Measurements from ENCODE around the gene FNBP1L.
"Not testable (repeated sequence)": the region's sequence is repeated elsewhere in the genome, so short reads cannot be mapped to it uniquely, and the experiment has no call there.

The FNBP1L gene

DNA sequence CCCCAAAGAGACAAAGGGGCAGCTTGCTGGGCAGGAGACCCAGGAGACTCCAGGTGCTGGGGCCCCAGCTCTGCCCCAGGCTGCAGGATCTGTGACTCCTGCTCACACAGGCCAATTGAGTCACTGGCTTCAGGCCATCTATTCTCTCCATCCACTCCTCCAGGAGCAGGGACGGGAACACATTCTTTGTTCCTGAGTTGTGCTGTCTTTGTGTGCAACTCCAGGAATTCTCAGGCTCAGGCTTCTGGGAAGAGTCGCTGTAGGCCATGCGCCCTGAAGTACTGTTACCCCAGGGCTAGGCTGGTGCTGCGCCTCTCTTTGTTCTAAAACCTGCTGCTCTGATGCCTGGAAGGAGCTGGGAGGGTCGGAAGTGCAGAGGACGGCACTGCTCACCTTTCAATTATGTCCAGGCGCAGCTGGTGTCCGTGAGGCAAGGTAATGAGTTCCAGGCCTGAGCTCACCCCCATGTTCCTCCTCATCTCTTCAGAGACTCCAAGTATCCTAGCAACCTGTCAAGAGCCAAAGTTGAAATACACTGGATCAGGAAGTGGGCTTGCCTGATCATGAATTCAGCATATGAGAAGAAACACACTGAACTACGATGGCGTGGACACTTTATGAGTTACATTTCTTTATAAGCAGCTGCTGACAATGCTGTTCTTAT, 127.8 kb downstream of the FNBP1L start:
- DNase-seq = no peak

GRCh38 chr1:93576346-93576745, 128.4 kb downstream of the FNBP1L start:
- DNase-seq = no peak

GRCh38 chr1:93576746-93577145, 128.8 kb downstream of the FNBP1L start:
- no peak for DNase-seq

GRCh38 chr1:93577536-93578432, 129.9 kb downstream of the FNBP1L start:
- DNase-seq = no peak

DNA sequence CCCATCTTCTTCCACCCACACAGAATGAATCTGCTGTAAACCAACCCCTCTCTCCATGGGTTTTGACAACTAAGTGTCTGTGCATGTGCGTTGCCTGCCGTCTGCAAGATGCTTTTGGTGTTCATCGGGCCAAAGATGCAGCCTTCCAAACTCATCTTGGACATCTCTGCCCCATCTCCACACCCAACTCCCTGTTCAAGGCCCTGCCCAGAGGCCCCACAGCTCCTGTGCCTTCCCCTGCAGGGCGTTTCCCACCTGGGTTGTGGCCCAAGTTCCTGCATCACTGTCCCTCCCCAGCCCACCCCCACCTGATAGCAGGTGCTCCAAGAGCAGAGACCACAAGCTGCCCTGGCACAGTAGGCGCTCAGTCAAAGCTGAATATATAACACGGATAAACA, 130.5 kb downstream of the FNBP1L start:
- no peak for DNase-seq

- DNase-seq = no peak
These were observed 131.2 kb downstream of the FNBP1L start for GRCh38 chr1:93578911-93579825.

DNA sequence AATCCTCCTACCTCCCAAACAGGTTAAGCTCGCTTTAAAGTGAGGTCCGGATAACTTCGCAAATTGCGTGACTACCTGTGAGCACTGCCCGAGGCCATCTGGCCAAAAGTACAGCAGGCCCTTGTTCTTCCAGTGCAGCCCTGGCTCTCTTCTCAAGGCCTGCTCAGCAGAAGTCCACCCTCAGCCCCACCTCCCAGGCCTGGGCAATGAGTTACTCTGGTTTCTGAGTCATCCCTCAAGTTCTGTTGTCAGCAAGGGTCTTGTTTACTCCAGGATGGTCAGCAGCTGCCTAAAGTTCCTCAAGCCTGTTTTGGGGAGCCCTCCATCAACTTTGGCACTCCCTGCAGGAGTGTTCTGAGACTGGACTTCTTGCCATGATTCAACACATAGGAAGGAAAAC, 132.0 kb downstream of the FNBP1L start:
- no peak for DNase-seq

DNA sequence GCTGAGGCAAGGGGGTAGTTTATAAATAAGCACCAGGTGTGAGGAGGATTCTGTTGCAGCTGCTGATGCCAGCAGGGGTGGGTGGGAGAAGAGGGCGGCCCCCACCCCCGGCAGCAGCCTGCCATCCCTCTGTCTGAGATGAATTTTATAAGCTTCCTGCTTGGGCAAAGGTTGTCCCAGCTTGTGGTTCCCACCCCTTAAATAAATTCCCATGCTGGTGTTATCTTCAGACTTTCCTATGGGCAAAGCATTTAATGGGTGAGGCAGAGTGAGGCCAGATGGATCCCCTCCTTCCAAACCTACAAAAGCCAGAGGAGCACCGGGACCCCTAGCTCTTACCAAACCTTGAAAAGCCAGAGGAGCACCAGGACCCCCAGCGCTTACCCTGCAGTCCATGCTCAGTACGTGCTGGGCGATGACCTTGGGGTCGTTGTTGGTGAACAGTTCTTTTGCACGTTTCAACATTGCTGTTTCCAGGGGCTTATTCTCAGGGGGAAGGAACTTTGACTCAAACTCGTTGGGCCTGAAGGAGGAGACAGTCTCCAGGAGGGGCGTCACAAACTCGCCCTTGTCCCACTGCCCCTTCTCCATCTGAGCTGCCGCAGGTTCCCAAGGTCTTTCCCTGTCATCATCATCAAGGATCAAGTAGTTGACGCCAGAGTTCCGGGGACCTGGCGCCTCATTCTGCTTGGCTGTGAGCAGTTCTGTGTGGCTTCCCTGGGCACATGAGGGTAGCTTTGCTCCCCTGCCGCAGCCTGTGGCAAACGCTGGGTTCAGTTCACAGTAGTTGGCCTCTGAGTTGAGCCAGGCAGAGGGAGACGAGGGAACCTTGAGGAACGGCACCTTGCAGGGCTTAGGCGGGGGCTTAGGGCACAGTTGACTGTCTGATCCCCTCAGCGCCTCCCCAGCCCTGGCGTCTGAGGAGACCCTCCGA, 134.3 kb downstream of the FNBP1L start:
- DNase-seq = no peak

- no peak for DNase-seq
These were observed 136.5 kb downstream of the FNBP1L start for GRCh38 chr1:93584261-93585003.

DNA sequence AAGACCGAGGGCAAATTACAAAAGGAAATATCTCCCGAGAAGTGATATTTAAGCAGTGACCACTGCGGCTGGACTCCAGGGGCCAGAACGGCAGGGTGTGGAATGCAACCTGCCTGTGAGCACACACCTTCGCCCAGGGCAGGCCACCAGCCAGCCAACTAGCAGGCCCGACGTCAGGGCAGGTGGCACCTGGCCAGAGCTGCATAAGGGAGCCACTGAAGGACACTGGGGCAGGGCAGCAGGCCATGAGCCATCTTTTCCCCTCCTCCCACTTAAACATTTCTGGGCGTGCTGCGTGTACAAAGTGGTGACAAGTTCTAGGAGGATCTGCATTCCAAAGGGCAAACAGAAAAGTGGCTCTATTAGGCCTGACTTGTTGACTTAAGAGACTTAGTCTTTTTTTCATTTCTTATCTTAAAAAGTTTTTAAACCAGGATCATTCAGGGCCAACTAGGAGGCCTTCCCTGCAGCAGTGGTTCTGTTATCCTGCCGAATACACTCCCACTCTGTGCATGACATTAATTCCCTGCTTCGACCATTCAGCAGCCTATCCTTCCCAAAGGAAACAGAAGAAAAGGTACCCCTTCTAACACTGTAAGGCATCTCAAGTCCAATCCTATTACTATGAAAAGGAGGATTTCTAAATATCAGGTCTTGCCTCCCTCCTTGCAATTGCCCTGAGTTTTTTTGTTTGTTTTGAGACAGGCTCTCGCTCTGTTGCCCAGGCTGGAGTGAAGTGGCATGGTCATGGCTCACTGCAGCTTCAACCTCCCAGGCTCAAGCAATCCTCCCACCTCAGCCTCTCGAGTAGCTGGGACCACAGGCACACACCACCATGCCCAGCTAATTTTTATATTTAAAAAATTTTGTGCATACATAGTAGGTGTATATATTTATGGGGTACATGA, 137.4 kb downstream of the FNBP1L start:
- no peak for DNase-seq

GRCh38 chr1:93587354-93587753, 139.4 kb downstream of the FNBP1L start:
- no peak for DNase-seq

- no peak for DNase-seq
These were observed 140.3 kb downstream of the FNBP1L start for GRCh38 chr1:93588206-93588605.

GRCh38 chr1:93588955-93589354, 141.0 kb downstream of the FNBP1L start:
- DNase-seq = no peak

- DNase-seq = not testable (repeated sequence)
These were observed 143.4 kb downstream of the FNBP1L start for GRCh38 chr1:93591291-93591675.

- DNase-seq = peak; percentile 34
These were observed 144.0 kb downstream of the FNBP1L start for GRCh38 chr1:93591676-93592550.

DNA sequence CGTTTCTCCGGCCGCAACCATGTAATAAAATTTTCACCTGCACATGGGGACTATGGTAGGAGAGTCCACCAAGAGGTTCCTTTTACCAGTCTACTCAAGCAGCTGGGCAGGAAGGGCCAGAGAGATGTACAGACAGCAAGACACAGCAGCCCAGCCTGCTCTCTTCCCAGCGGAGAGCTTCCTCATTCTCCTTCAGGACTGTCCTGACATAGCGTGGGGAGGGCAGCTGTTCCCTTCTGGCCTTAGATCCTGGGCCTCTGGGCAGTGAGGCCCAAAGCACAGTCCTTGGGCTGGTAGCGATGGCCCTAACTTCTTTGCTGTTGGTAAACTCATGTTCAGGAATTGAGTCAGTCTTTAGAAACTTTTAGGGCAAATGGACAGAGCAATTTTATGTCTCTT, 144.6 kb downstream of the FNBP1L start:
- DNase-seq = no peak

GRCh38 chr1:93593854-93594602, 146.1 kb downstream of the FNBP1L start:
- no peak for DNase-seq

DNA sequence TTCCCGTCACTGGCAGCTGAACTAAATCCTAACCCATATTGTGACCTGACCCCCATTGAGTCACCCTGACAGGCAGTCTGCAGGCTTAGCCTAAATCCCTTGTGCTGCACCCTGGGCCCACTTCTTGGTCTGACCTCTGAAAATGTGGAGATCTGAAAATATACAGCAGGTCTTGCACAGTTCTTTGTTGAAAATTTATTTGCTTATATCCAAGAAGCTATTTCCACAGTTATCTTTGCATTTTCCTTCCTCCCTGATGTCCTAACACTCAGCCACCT, 146.6 kb downstream of the FNBP1L start:
- DNase-seq = no peak

GRCh38 chr1:93595266-93595665, 147.3 kb downstream of the FNBP1L start:
- no peak for DNase-seq

Data from NCI-H1694 treated with DMSO at 0.1 percent for 48 hours (cell line).